ENCODE measurements around the gene CALHM1. TPM values are rescaled to one million over a fixed set of nuclear protein-coding genes. Genes with fewer than 3 reads are reported as not detected.

CALHM1 gene
- total RNA-seq, 6 donors from 2014 or later: not detected

GRCh38 chr10:103452506-103453230 is 6.0 kb downstream of the CALHM1 start:
- 33 to 58% methylated on average over 13 to 27 of the region's 27 CpGs for WGBS, 2 donors
- Histone ChIP-seq H3K4me3 (peak overlapping the region; percentile 66 to 75 (median 70)), H3K27ac (peak overlapping the region; percentile 77 to 92 (median 88)), H3K4me1 (peaks cover 26 to 45% (median 29%) of the 10 kb centered on the region in 4 donors), H3K36me3 (peaks cover 0 to 20% (median 12%) of the 10 kb centered on the region in 4 donors), H3K9me3 (no peaks in the 10 kb centered on the region), H3K27me3 (no peaks in the 10 kb centered on the region)
- TF ChIP-seq CTCF (IDR thresholded peaks at IDR 0.05) (no peak), EP300 (IDR thresholded peaks at IDR 0.05) (no peak), POLR2A (IDR thresholded peaks at IDR 0.05) (no peak), POLR2AphosphoS5 (IDR thresholded peaks at IDR 0.05) (no peak)
- no peak for ATAC-seq (ENCODE audit: low FRiP score in 2 of 2)
- no peak for DNase-seq

- H3K4me3 ChIP-seq: peak within 1 kb of the TSS; percentile 66 to 75 (median 70)
- ATAC-seq (ENCODE audit: low FRiP score in 2 of 2) (peak; percentile 61 to 86), DNase-seq (peak in 1 of 2 donors; percentile 94)
- H3K9me3 ChIP-seq: no peaks in the 10 kb centered on the region
- peaks cover 0 to 27% (median 19%) of the 10 kb centered on the region in 4 donors for H3K36me3 ChIP-seq
- peak within 1 kb of the TSS; percentile 77 to 92 (median 88) for H3K27ac ChIP-seq
- peaks cover 26 to 45% (median 29%) of the 10 kb centered on the region in 4 donors for H3K4me1 ChIP-seq
- WGBS, 2 donors: 0 to 2% methylated on average over 10 to 26 of the region's 32 CpGs
- TF ChIP-seq EP300 (IDR thresholded peaks at IDR 0.05) (no peak), POLR2AphosphoS5 (IDR thresholded peaks at IDR 0.05) (peak; percentile 15 to 44), POLR2A (IDR thresholded peaks at IDR 0.05) (peak in 3 of 4 donors; percentile 21 to 54 (median 40))
- no peaks in the 10 kb centered on the region for H3K27me3 ChIP-seq
Observed at GRCh38 chr10:103451831-103452505, 6.7 kb downstream of the CALHM1 start, which contains the start of gene CALHM2. CALHM2 (minus strand) TSS chr10:103452370; CDS start chr10:103449941, 2,429 bp downstream.

DNA sequence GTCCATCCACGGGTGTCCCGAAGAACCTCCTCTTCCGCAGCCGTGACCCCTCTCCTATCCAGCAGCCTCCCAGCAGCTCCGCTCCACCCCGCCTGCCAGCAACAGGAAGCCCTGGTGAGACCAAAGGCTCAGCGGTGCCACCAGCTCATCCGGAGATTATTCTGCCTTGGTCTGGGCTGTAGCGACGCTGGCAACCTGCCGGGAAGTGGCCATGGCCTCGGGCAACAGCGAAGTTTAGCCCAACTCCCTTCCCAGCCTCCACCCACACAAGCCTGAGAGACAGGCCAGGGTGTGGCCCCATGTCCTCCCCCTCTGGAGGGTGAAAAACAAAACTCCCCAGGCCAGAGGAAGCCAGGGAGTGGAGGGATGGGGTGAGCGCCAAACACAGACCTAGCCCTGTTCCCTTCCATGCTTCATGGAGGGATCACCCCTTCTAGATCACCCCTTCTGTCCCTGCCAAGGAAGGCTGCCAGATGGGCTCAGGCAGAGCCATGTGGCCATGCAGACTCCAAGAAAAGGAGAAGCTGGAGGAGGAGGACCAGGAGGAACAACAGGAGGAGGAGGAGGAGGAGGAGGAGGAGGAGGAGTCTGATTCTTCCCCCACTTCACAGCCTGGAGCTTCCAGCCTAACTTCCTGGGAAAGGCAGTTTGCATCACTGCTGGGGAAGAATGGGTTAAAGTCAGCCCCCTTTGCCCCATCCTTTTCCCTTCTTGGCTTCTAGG is 7.4 kb downstream of the CALHM1 start:
- Histone ChIP-seq H3K4me1 (peaks cover 26 to 50% (median 32%) of the 10 kb centered on the region in 4 donors), H3K27me3 (no peaks in the 10 kb centered on the region), H3K36me3 (peaks cover 0 to 33% (median 26%) of the 10 kb centered on the region in 4 donors), H3K27ac (peak overlapping the region; percentile 77 to 92 (median 88)), H3K4me3 (peak overlapping the region; percentile 66 to 75 (median 70)), H3K9me3 (no peaks in the 10 kb centered on the region)
- ATAC-seq (ENCODE audit: low FRiP score in 2 of 2) (peak; percentile 59 to 70), DNase-seq (peak; percentile 53 to 86)
- 29 to 38% methylated on average over 13 to 14 of the region's 14 CpGs for WGBS, 2 donors
- TF ChIP-seq POLR2A (IDR thresholded peaks at IDR 0.05): peak in 1 of 4 donors; percentile 37
- no peak for TF ChIP-seq CTCF (IDR thresholded peaks at IDR 0.05)
- peak; percentile 49 to 53 for TF ChIP-seq POLR2AphosphoS5 (IDR thresholded peaks at IDR 0.05)
- TF ChIP-seq EP300 (IDR thresholded peaks at IDR 0.05): no peak

GRCh38 chr10:103450201-103450695 is 8.5 kb downstream of the CALHM1 start:
- H3K36me3 ChIP-seq: peaks cover 0 to 42% (median 35%) of the 10 kb centered on the region in 4 donors
- 90 to 93% methylated on average over 4 to 12 of the region's 12 CpGs for WGBS, 2 donors
- H3K4me3 ChIP-seq: peak overlapping the region in 3 of 4 donors; percentile 69 to 75 (median 70)
- H3K4me1 ChIP-seq: peaks cover 32 to 57% (median 35%) of the 10 kb centered on the region in 4 donors
- TF ChIP-seq CTCF (IDR thresholded peaks at IDR 0.05) (no peak), EP300 (IDR thresholded peaks at IDR 0.05) (no peak), POLR2A (IDR thresholded peaks at IDR 0.05) (no peak), POLR2AphosphoS5 (IDR thresholded peaks at IDR 0.05) (no peak)
- no peak for ATAC-seq (ENCODE audit: low FRiP score in 2 of 2)
- no peaks in the 10 kb centered on the region for H3K9me3 ChIP-seq
- H3K27me3 ChIP-seq: no peaks in the 10 kb centered on the region
- H3K27ac ChIP-seq: peak overlapping the region; percentile 77 to 92 (median 88)
- no peak for DNase-seq
